Glomerular visceral epithelial cell (primary cell): Measurements from ENCODE around the gene SUSD4.
A peak's percentile ranks its signal among the peaks of the same experiment; 100 is the strongest.

ENCODE experiments used
- DNase-seq: peaks from one replicate; pipeline ENCODE4 v3.0.0-alpha.2; 2016; ENCODE audit errors: extremely low spot score

Gene SUSD4

GRCh38 chr1:223212441-223212840, 151.5 kb downstream of the SUSD4 start:
- DNase-seq: no peak

GRCh38 chr1:223211323-223211985, 152.5 kb downstream of the SUSD4 start:
- DNase-seq: peak; percentile 58

- no peak for DNase-seq
Measured at GRCh38 chr1:223210788-223211120, 153.2 kb downstream of the SUSD4 start.

- DNase-seq: no peak
Measured at GRCh38 chr1:223209992-223210787, 153.8 kb downstream of the SUSD4 start.

GRCh38 chr1:223209293-223209898, 154.6 kb downstream of the SUSD4 start:
- DNase-seq: no peak

- DNase-seq: peak; percentile 50
Measured at GRCh38 chr1:223208164-223209076, 155.6 kb downstream of the SUSD4 start.

- DNase-seq: peak; percentile 27
Measured at GRCh38 chr1:223207293-223208066, 156.5 kb downstream of the SUSD4 start.

GRCh38 chr1:223204424-223204823, 159.6 kb downstream of the SUSD4 start:
- no peak for DNase-seq

GRCh38 chr1:223203694-223204093, 160.3 kb downstream of the SUSD4 start:
- no peak for DNase-seq

GRCh38 chr1:223203034-223203408, 161.0 kb downstream of the SUSD4 start:
- DNase-seq: no peak

- no peak for DNase-seq
Measured at GRCh38 chr1:223202376-223203033, 161.5 kb downstream of the SUSD4 start.

- DNase-seq: no peak
Measured at GRCh38 chr1:223201967-223202366, 162.0 kb downstream of the SUSD4 start.

GRCh38 chr1:223200903-223201302, 163.1 kb downstream of the SUSD4 start:
- no peak for DNase-seq

- no peak for DNase-seq
Measured at GRCh38 chr1:223199094-223199647, 164.8 kb downstream of the SUSD4 start.

GRCh38 chr1:223198628-223198965, 165.4 kb downstream of the SUSD4 start:
- no peak for DNase-seq

- DNase-seq: no peak
Measured at GRCh38 chr1:223197923-223198627, 165.9 kb downstream of the SUSD4 start.

GRCh38 chr1:223189903-223190724, 173.9 kb downstream of the SUSD4 start:
- DNase-seq: peak; percentile 86

- DNase-seq: no peak
Measured at GRCh38 chr1:223189525-223189902, 174.5 kb downstream of the SUSD4 start.
